IMR-90 (cell line): ENCODE measurements around the gene BHLHE23. TPM values are rescaled to one million over a fixed set of nuclear protein-coding genes. Genes with fewer than 3 reads are reported as not detected.

Experiments
- ATAC-seq: fragments of 200-7000 bp; cut with Tn5 transposase; 2 replicates; pipeline ENCODE4 v1.9.1; 2020; ENCODE audit warnings: low read depth, mild to moderate bottlenecking, moderate library complexity
- BruUV-seq: library from RNA; stranded (reverse); fragments of 400-500 nt; replicated peaks from 2 replicates; lab custom pipeline; 2021; lab: Mats Ljungman, UMichigan
- CTCF ChIA-PET: fragments of 300-600 bp; formaldehyde crosslinking; extraction: SDS; loops from one replicate; lab custom pipeline; 2021; ENCODE audit warnings: antibody characterized with exemption; lab: Yijun Ruan, JAX
- POLR2A ChIA-PET: fragments of 300-600 bp; sonication (Branson Sonifier 250); formaldehyde crosslinking; loops from one replicate; lab custom pipeline; 2022; ENCODE audit warnings: antibody characterized with exemption; ENCODE audit not compliant: unreplicated experiment; lab: Charles Lee
- DNase-seq: peaks from one replicate; pipeline ENCODE4 v3.0.0; 2013
- H2AFZ ChIP-seq: replicated peaks from 2 replicates; pipeline ENCODE3; 2013; ENCODE audit warnings: low read length, mild to moderate bottlenecking; ENCODE audit not compliant: poor library complexity
- H2AK5ac ChIP-seq: 2 replicates; pipeline ENCODE4 v1.6.1; 2013; ENCODE audit warnings: low read depth, low read length, inconsistent platforms
- H2AK9ac ChIP-seq: replicated peaks from 2 replicates; pipeline ENCODE3; 2013; ENCODE audit warnings: mild to moderate bottlenecking, low read depth, low read length, moderate library complexity; ENCODE audit not compliant: poor library complexity
- H2BK120ac ChIP-seq: 2 replicates; pipeline ENCODE4 v1.6.1; 2013; ENCODE audit warnings: low read depth, low read length, inconsistent platforms
- H2BK15ac ChIP-seq: 3 replicates; pipeline ENCODE4 v1.6.1; 2013; ENCODE audit warnings: low read depth, low read length, inconsistent platforms
- H2BK20ac ChIP-seq: 2 replicates; pipeline ENCODE4 v1.6.1; 2013; ENCODE audit warnings: low read depth, mild to moderate bottlenecking, inconsistent platforms, low read length, moderate library complexity
- H2BK5ac ChIP-seq: 2 replicates; pipeline ENCODE4 v1.6.1; 2013; ENCODE audit warnings: mild to moderate bottlenecking, low read depth, low read length, inconsistent platforms; ENCODE audit not compliant: poor library complexity, severe bottlenecking
- H3K14ac ChIP-seq: replicated peaks from 2 replicates; pipeline ENCODE4 v1.6.1; 2013; ENCODE audit warnings: low read depth, low read length, inconsistent platforms
- H3K18ac ChIP-seq: 2 replicates; pipeline ENCODE4 v1.6.1; 2013; ENCODE audit warnings: low read depth, low read length, control low read depth
- H3K23ac ChIP-seq: 2 replicates; pipeline ENCODE4 v1.6.1; 2013; ENCODE audit warnings: low read depth, low read length, inconsistent platforms
- H3K27ac ChIP-seq: 2 replicates; pipeline ENCODE4 v1.5.1; 2013; ENCODE audit warnings: mild to moderate bottlenecking, control low read depth, low read length; ENCODE audit not compliant: insufficient read depth
- H3K27me3 ChIP-seq: 2 replicates; pipeline ENCODE4 v1.6.1; 2013; ENCODE audit warnings: low read length; ENCODE audit not compliant: control insufficient read depth, insufficient read depth
- H3K36me3 ChIP-seq: 2 replicates; pipeline ENCODE4 v1.6.1; 2013; ENCODE audit warnings: low read length, mixed read lengths; ENCODE audit not compliant: control insufficient read depth, insufficient read depth
- H3K4ac ChIP-seq: 2 replicates; pipeline ENCODE4 v1.6.1; 2013; ENCODE audit warnings: low read depth, low read length, inconsistent platforms
- H3K4me1 ChIP-seq: 2 replicates; pipeline ENCODE4 v1.6.1; 2013; ENCODE audit warnings: low read length, mixed read lengths; ENCODE audit not compliant: control insufficient read depth, insufficient read depth
- H3K4me2 ChIP-seq: 2 replicates; pipeline ENCODE4 v1.6.1; 2013; ENCODE audit warnings: low read depth, mild to moderate bottlenecking, control low read depth, low read length, moderate library complexity
- H3K4me3 ChIP-seq: 2 replicates; pipeline ENCODE4 v1.5.1; 2013; ENCODE audit warnings: low read depth, mild to moderate bottlenecking, control low read depth, low read length, moderate library complexity; ENCODE audit not compliant: insufficient read depth
- H3K56ac ChIP-seq: 2 replicates; pipeline ENCODE4 v1.6.1; 2013; ENCODE audit warnings: low read length, inconsistent platforms; ENCODE audit not compliant: insufficient read depth; ENCODE audit errors: extremely low read depth
- H3K79me1 ChIP-seq, 2 experiments: 2 replicates each; pipeline ENCODE4 v1.6.1; 2013; ENCODE audit warnings: low read length in 2 of 2, inconsistent platforms in 1 of 2, low read depth in 1 of 2
- H3K9ac ChIP-seq: 2 replicates; pipeline ENCODE4 v1.6.1; 2013; ENCODE audit warnings: low read depth, low read length, control low read depth
- H3K9me1 ChIP-seq: 2 replicates; pipeline ENCODE4 v1.6.1; 2013; ENCODE audit warnings: low read length, inconsistent platforms; ENCODE audit not compliant: insufficient read depth
- H3K9me3 ChIP-seq: 2 replicates; pipeline ENCODE4 v1.6.1; 2013; ENCODE audit warnings: low read length; ENCODE audit not compliant: control insufficient read depth, insufficient read depth
- H4K20me1 ChIP-seq: 2 replicates; pipeline ENCODE4 v1.6.1; 2013; ENCODE audit warnings: low read length, inconsistent platforms; ENCODE audit not compliant: insufficient read depth
- H4K5ac ChIP-seq: 2 replicates; pipeline ENCODE4 v1.6.1; 2013; ENCODE audit warnings: mild to moderate bottlenecking, low read depth, low read length, control low read depth
- H4K8ac ChIP-seq, 2 experiments: 2 replicates each; pipeline ENCODE4 v1.6.1; 2013; ENCODE audit warnings: low read depth in 2 of 2, low read length in 2 of 2, control low read depth in 1 of 2, inconsistent platforms in 1 of 2
- H4K91ac ChIP-seq: 2 replicates; pipeline ENCODE4 v1.6.1; 2013; ENCODE audit warnings: low read depth, low read length, inconsistent platforms; ENCODE audit not compliant: insufficient read depth
- BHLHE40 ChIP-seq: fragments of 150-350 bp; IDR thresholded peaks from 2 replicates; pipeline ENCODE4 v1.6.1; 2016; ENCODE audit warnings: mild to moderate bottlenecking, low read depth, low read length
- CEBPB ChIP-seq: IDR thresholded peaks from 2 replicates; pipeline ENCODE4 v1.6.1; 2012; ENCODE audit warnings: low read depth, low read length, improper control_type of control experiment
- CHD1 ChIP-seq: IDR thresholded peaks from 2 replicates; pipeline ENCODE4 v1.6.1; 2012; ENCODE audit warnings: low read depth, low read length, improper control_type of control experiment
- FOS ChIP-seq: fragments of 150-350 bp; IDR thresholded peaks from 2 replicates; pipeline ENCODE4 v1.6.1; 2016; ENCODE audit warnings: low read depth, low read length
- MAFK ChIP-seq: IDR thresholded peaks from 2 replicates; pipeline ENCODE4 v1.6.1; 2012; ENCODE audit warnings: low read depth, low read length, improper control_type of control experiment
- MAZ ChIP-seq: IDR thresholded peaks from 2 replicates; pipeline ENCODE4 v1.6.1; 2012; ENCODE audit warnings: low read depth, mild to moderate bottlenecking, low read length, improper control_type of control experiment, moderate library complexity, borderline replicate concordance
- MXI1 ChIP-seq: IDR thresholded peaks from 2 replicates; pipeline ENCODE4 v1.6.1; 2012; ENCODE audit warnings: low read depth, mild to moderate bottlenecking, low read length, moderate library complexity, borderline replicate concordance
- NFE2L2 ChIP-seq: fragments of 150-350 bp; IDR thresholded peaks from 2 replicates; pipeline ENCODE4 v1.6.1; 2016; ENCODE audit warnings: low read depth, mild to moderate bottlenecking, low read length
- POLR2A ChIP-seq: IDR thresholded peaks from 2 replicates; pipeline ENCODE4 v1.6.1; 2012; ENCODE audit warnings: mild to moderate bottlenecking, low read depth, low read length
- RAD21 ChIP-seq: IDR thresholded peaks from 2 replicates; pipeline ENCODE4 v1.6.1; 2012; ENCODE audit warnings: low read length, improper control_type of control experiment
- RCOR1 ChIP-seq: IDR thresholded peaks from 2 replicates; pipeline ENCODE4 v1.6.1; 2012; ENCODE audit warnings: mild to moderate bottlenecking, low read length, improper control_type of control experiment; ENCODE audit not compliant: insufficient replicate concordance
- RFX5 ChIP-seq: IDR thresholded peaks from 2 replicates; pipeline ENCODE4 v1.8.0; 2012; ENCODE audit warnings: low read depth, mild to moderate bottlenecking, low read length, moderate library complexity
- SMC3 ChIP-seq: fragments of 150-350 bp; IDR thresholded peaks from 2 replicates; pipeline ENCODE4 v1.6.1; 2016; ENCODE audit warnings: low read depth, mild to moderate bottlenecking, antibody characterized with exemption, low read length, moderate library complexity
- WGBS, 2 experiments: methylation state at CpG; one replicate each; pipeline versions ENCODE4 v1.1.5 to v1.1.7; 2013; ENCODE audit warnings: missing lambda C conversion rate in 2 of 2; ENCODE audit not compliant: insufficient read length in 1 of 2; ENCODE audit errors: extremely low coverage in 2 of 2; 5-methylcytosine and 5-hydroxymethylcytosine counted together
- dilution Hi-C: fragments of 300-500 bp; cut with HindIII; formaldehyde crosslinking; loops from one replicate; pipeline ENCODE4 v1.14.3; 2018; ENCODE audit warnings: low sequenced_read_pairs; ENCODE audit not compliant: unreplicated experiment
- in situ Hi-C: fragments of 300-500 bp; cut with MboI; formaldehyde crosslinking; loops from 3 replicates; pipeline ENCODE4 v1.14.3; 2019; ENCODE audit warnings: low sequenced_read_pairs, inconsistent platforms, mixed read lengths
- intact Hi-C: fragments of 100-400 bp; cut with micrococcal nuclease; formaldehyde crosslinking; loops from 2 replicates; pipeline ENCODE4 v1.10.0; 2022
- polyA plus RNA-seq, 3 experiments: library from polyadenylated mRNA; depleted of rRNA; stranded (reverse); fragments of >200 nt; gene quantifications; 2 replicates each; pipeline ENCODE4 v1.2.3, GENCODE V29; 2012; ENCODE audit warnings: low replicate concordance in 1 of 3
- total RNA-seq: library from RNA; depleted of rRNA; stranded (reverse); fragments of >200 nt; gene quantifications from 2 replicates; pipeline ENCODE4 v1.2.3, GENCODE V29; 2012
- TF ChIP-seq, protein P1 (sequence below): conservative IDR thresholded peaks from 2 replicates; pipeline ENCODE4 v1.5.1; 2012; ENCODE audit warnings: mild to moderate bottlenecking, low read depth, low read length, improper control_type of control experiment
- TF ChIP-seq, protein P2 (sequence below): fragments of 150-350 bp; IDR thresholded peaks from 2 replicates; pipeline ENCODE4 v1.6.1; 2016; ENCODE audit warnings: low read depth, mild to moderate bottlenecking, low read length, moderate library complexity, borderline replicate concordance
- TF ChIP-seq, protein P3 (sequence below): fragments of 150-350 bp; IDR thresholded peaks from 2 replicates; pipeline ENCODE4 v1.6.1; 2017; ENCODE audit warnings: mild to moderate bottlenecking, antibody characterized with exemption, low read length, low read depth

Gene BHLHE23
- total and polyA plus RNA-seq, 2 of the 4 experiments (the other 2 are of a cell fraction) = not detected

DNA sequence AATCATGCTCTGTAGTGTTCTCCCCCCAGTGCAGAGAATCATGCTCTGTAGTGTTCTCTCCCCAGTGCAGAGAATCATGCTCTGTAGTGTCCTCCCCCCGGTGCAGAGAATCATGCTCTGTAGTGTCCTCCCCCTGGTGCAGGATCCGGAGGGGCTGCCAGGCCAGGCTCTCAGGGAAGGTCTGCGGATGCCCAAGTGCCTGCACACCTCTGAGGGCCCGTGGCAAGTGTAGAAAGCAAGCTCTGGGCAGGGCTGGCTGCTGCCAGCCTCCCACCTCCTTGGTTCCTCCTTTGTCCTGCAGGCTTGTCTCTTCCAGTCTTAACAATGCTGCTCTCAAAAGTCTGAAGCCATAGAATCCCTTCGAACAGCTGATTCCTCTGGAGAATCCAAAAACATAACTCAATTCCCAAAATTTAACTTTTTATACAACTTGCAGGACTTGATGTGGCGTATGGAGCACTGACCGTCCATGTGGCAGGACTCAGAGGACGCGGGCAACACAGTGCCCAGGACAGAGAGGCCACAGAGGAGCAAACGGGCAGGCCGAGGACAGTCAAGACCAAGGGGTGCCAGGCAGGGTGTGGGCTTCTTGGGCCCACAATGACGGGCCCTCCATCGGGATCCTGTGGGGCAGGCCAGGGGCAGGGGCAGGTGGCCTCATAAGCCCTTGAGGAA, 44.6 kb upstream of the BHLHE23 start:
- Histone ChIP-seq H3K36me3 (no peaks in the 10 kb centered on the region), H3K9me1 (no peaks in the 10 kb centered on the region), H4K20me1 (no peaks in the 10 kb centered on the region), H4K91ac (no peak overlapping the region), H3K23ac (no peak overlapping the region), H3K9me3 (peaks cover 6% of the 10 kb centered on the region; the same call in 1 of the 2 replicates), H3K9ac (no peak overlapping the region), H4K5ac (no peak overlapping the region), H3K4me1 (no peaks in the 10 kb centered on the region), H2AK9ac (no peak overlapping the region), H4K8ac (no peak overlapping the region), H3K4ac (no peak overlapping the region), H3K27me3 (peaks cover 34% of the 10 kb centered on the region), H3K4me2 (no peak overlapping the region), H3K79me1 (no peaks in the 10 kb centered on the region), H2BK15ac (no peak overlapping the region), H2AK5ac (no peak overlapping the region), H3K27ac (no peak overlapping the region), H3K18ac (no peak overlapping the region), H3K14ac (no peak overlapping the region), H2AFZ (no peak overlapping the region), H2BK5ac (no peak overlapping the region), H2BK120ac (no peak overlapping the region), H2BK20ac (no peak overlapping the region), H3K4me3 (no peak overlapping the region), H3K56ac (no peak overlapping the region)
- intact Hi-C loops = loop anchor here (10.0 kb wide), 1 partner anchor 133 kb away; no protein-coding TSS in a partner anchor
- TF ChIP-seq RCOR1 (no peak), FOS (no peak), CHD1 (no peak), POLR2A (no peak), MXI1 (no peak), MAZ (no peak), BHLHE40 (no peak), SMC3 (no peak), RAD21 (no peak), CEBPB (no peak), RFX5 (no peak), NFE2L2 (no peak), MAFK (no peak)
- TF ChIP-seq, protein P1, sequence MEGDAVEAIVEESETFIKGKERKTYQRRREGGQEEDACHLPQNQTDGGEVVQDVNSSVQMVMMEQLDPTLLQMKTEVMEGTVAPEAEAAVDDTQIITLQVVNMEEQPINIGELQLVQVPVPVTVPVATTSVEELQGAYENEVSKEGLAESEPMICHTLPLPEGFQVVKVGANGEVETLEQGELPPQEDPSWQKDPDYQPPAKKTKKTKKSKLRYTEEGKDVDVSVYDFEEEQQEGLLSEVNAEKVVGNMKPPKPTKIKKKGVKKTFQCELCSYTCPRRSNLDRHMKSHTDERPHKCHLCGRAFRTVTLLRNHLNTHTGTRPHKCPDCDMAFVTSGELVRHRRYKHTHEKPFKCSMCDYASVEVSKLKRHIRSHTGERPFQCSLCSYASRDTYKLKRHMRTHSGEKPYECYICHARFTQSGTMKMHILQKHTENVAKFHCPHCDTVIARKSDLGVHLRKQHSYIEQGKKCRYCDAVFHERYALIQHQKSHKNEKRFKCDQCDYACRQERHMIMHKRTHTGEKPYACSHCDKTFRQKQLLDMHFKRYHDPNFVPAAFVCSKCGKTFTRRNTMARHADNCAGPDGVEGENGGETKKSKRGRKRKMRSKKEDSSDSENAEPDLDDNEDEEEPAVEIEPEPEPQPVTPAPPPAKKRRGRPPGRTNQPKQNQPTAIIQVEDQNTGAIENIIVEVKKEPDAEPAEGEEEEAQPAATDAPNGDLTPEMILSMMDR = no peak
- TF ChIP-seq, protein P2, sequence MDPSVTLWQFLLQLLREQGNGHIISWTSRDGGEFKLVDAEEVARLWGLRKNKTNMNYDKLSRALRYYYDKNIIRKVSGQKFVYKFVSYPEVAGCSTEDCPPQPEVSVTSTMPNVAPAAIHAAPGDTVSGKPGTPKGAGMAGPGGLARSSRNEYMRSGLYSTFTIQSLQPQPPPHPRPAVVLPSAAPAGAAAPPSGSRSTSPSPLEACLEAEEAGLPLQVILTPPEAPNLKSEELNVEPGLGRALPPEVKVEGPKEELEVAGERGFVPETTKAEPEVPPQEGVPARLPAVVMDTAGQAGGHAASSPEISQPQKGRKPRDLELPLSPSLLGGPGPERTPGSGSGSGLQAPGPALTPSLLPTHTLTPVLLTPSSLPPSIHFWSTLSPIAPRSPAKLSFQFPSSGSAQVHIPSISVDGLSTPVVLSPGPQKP = no peak
- TF ChIP-seq, protein P3, sequence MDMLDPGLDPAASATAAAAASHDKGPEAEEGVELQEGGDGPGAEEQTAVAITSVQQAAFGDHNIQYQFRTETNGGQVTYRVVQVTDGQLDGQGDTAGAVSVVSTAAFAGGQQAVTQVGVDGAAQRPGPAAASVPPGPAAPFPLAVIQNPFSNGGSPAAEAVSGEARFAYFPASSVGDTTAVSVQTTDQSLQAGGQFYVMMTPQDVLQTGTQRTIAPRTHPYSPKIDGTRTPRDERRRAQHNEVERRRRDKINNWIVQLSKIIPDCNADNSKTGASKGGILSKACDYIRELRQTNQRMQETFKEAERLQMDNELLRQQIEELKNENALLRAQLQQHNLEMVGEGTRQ = no peak
- CTCF ChIA-PET = no interaction called here
- POLR2A ChIA-PET = no interaction called here
- in situ Hi-C loops = no loop called here
- no TSS peak for BruUV-seq
- no peak for DNase-seq
- ATAC-seq = no peak
- dilution Hi-C loops = no loop called here
- 52% methylated on average over 10 of the region's 13 CpGs; no CpG with 5 or more reads in 1 of the 2 experiments for WGBS, 2 experiments
